IMR-90 (cell line): ENCODE data around the gene PLPPR3.

ENCODE experiments used
- BHLHE40 ChIP-seq: fragments of 150-350 bp; IDR thresholded peaks from 2 replicates; pipeline ENCODE4 v1.6.1; 2016; ENCODE audit warnings: mild to moderate bottlenecking, low read depth, low read length
- CEBPB ChIP-seq: IDR thresholded peaks from 2 replicates; pipeline ENCODE4 v1.6.1; 2012; ENCODE audit warnings: low read depth, low read length, improper control_type of control experiment
- CTCF ChIP-seq: conservative IDR thresholded peaks from 2 replicates; pipeline ENCODE4 v1.5.1; 2012; ENCODE audit warnings: mild to moderate bottlenecking, low read depth, low read length, improper control_type of control experiment
- FOS ChIP-seq: fragments of 150-350 bp; IDR thresholded peaks from 2 replicates; pipeline ENCODE4 v1.6.1; 2016; ENCODE audit warnings: low read depth, low read length
- MAFK ChIP-seq: IDR thresholded peaks from 2 replicates; pipeline ENCODE4 v1.6.1; 2012; ENCODE audit warnings: low read depth, low read length, improper control_type of control experiment
- MXI1 ChIP-seq: IDR thresholded peaks from 2 replicates; pipeline ENCODE4 v1.6.1; 2012; ENCODE audit warnings: low read depth, mild to moderate bottlenecking, low read length, moderate library complexity, borderline replicate concordance
- NFE2L2 ChIP-seq: fragments of 150-350 bp; IDR thresholded peaks from 2 replicates; pipeline ENCODE4 v1.6.1; 2016; ENCODE audit warnings: low read depth, mild to moderate bottlenecking, low read length
- POLR2A ChIP-seq: IDR thresholded peaks from 2 replicates; pipeline ENCODE4 v1.6.1; 2012; ENCODE audit warnings: mild to moderate bottlenecking, low read depth, low read length
- RAD21 ChIP-seq: IDR thresholded peaks from 2 replicates; pipeline ENCODE4 v1.6.1; 2012; ENCODE audit warnings: low read length, improper control_type of control experiment
- RFX5 ChIP-seq: IDR thresholded peaks from 2 replicates; pipeline ENCODE4 v1.8.0; 2012; ENCODE audit warnings: low read depth, mild to moderate bottlenecking, low read length, moderate library complexity
- SMC3 ChIP-seq: fragments of 150-350 bp; IDR thresholded peaks from 2 replicates; pipeline ENCODE4 v1.6.1; 2016; ENCODE audit warnings: low read depth, mild to moderate bottlenecking, antibody characterized with exemption, low read length, moderate library complexity
- USF2 ChIP-seq: fragments of 150-350 bp; IDR thresholded peaks from 2 replicates; pipeline ENCODE4 v1.6.1; 2017; ENCODE audit warnings: mild to moderate bottlenecking, antibody characterized with exemption, low read length, low read depth

- no peak for TF ChIP-seq POLR2A
- TF ChIP-seq CEBPB = no peak
- no peak for TF ChIP-seq RAD21
- TF ChIP-seq USF2 = no peak
- TF ChIP-seq CTCF = no peak
- no peak for TF ChIP-seq FOS
- TF ChIP-seq SMC3 = no peak
- no peak for TF ChIP-seq RFX5
- no peak for TF ChIP-seq BHLHE40
- TF ChIP-seq MAFK = no peak
- no peak for TF ChIP-seq MXI1
- no peak for TF ChIP-seq NFE2L2
These were observed 33.9 kb upstream of the PLPPR3 start for GRCh38 chr19:855566-856120.
